Measurements from ENCODE around the gene NIPBL. TPM values are rescaled to one million over a fixed set of nuclear protein-coding genes. Genes with fewer than 3 reads are reported as not detected.
"Not testable (repeated sequence)": the region's sequence is repeated elsewhere in the genome, so short reads cannot be mapped to it uniquely, and the experiment has no call there.

Gene NIPBL
- polyA plus RNA-seq, 1 of the 3 experiments (the other 2 are of a cell fraction): 5.2 TPM

- POLR2A ChIA-PET; H3K9ac ChIP-seq; H3K9me2 ChIP-seq; H2AFZ ChIP-seq (ENCODE audit: low read depth); H3K4me2 ChIP-seq; DNase-seq; H3K4me3 ChIP-seq (ENCODE audit: low read depth in 2 of 2, low read length in 1 of 2); H3K27me3 ChIP-seq (ENCODE audit: insufficient read depth); H3F3A ChIP-seq (replicated peaks; ENCODE audit: insufficient read depth); H3K9me3 ChIP-seq; H3K4me1 ChIP-seq (ENCODE audit: control insufficient read depth in 1 of 2, insufficient read depth in 2 of 2, low read depth in 1 of 2, low read length in 1 of 2); H3K36me3 ChIP-seq (replicated peaks in 1 of 2; ENCODE audit: control insufficient read depth in 1 of 2, insufficient read depth in 2 of 2, low read length in 1 of 2); H3K27ac ChIP-seq (ENCODE audit: low read depth in 2 of 2, low read length in 1 of 2); CTCF ChIA-PET: not testable (repeated sequence)
- Histone ChIP-seq H3K79me2 (ENCODE audit: insufficient read depth) (peaks cover 99% of the 10 kb centered on the region), H4K20me1 (ENCODE audit: insufficient read depth) (peaks cover 90% of the 10 kb centered on the region)
- WGBS (ENCODE audit: low lambda C conversion rate): 96% methylated on average over 3 of the region's 6 CpGs
Measured at GRCh38 chr5:36892085-36892830, 15.7 kb downstream of the NIPBL start.

DNA sequence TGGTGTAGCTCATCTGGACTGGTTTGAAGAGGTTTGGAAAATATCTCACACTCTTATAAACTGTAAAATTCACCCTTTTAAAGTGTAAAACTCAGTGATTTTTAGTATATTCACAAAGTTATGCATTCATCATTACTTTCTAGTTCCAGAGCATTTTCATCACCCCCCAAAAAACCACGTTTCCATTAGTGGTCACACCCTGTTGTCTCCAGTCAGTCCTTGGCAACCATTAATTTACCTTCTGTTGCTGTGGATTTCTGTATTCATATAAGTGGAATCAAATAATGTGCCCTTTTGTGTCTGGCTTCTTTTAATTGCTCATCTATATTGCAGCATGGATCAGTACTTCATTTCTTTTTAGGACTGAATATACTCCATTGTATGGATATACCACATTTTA, 18.4 kb downstream of the NIPBL start:
- Histone ChIP-seq H3K9me3 (no peaks in the 10 kb centered on the region), H3K9ac (no peak overlapping the region), H4K20me1 (ENCODE audit: insufficient read depth) (peaks cover 92% of the 10 kb centered on the region), H3F3A (replicated peaks; ENCODE audit: insufficient read depth) (peaks cover 6% of the 10 kb centered on the region), H3K27ac (ENCODE audit: low read depth in 2 of 2, low read length in 1 of 2) (no peak overlapping the region), H3K4me3 (ENCODE audit: low read depth in 2 of 2, low read length in 1 of 2) (no peak overlapping the region), H3K27me3 (ENCODE audit: insufficient read depth) (no peaks in the 10 kb centered on the region), H3K36me3 (replicated peaks in 1 of 2; ENCODE audit: control insufficient read depth in 1 of 2, insufficient read depth in 2 of 2, low read length in 1 of 2) (peaks cover 4 to 5% of the 10 kb centered on the region in 2 experiments), H3K4me1 (ENCODE audit: control insufficient read depth in 1 of 2, insufficient read depth in 2 of 2, low read depth in 1 of 2, low read length in 1 of 2) (peaks cover 0 to 9% of the 10 kb centered on the region in 2 experiments; a peak in 1 of 4 replicates), H2AFZ (ENCODE audit: low read depth) (no peak overlapping the region), H3K4me2 (no peak overlapping the region), H3K79me2 (ENCODE audit: insufficient read depth) (peaks cover 98% of the 10 kb centered on the region), H3K9me2 (no peaks in the 10 kb centered on the region)
- TF ChIP-seq TAF1 (IDR thresholded peaks at IDR 0.05; ENCODE audit: borderline replicate concordance, low read depth, low read length) (no peak), REST (IDR thresholded peaks at IDR 0.05; ENCODE audit: low read depth, low read length) (no peak), FOSL2 (IDR thresholded peaks at IDR 0.05; ENCODE audit: borderline replicate concordance, low read depth) (no peak), JUND (IDR thresholded peaks at IDR 0.05) (no peak), GABPA (IDR thresholded peaks at IDR 0.05; ENCODE audit: low read depth) (no peak), NRF1 (IDR thresholded peaks at IDR 0.05; ENCODE audit: low read depth, low read length) (no peak), YY1 (IDR thresholded peaks at IDR 0.05; ENCODE audit: low read depth) (no peak), SIN3A (IDR thresholded peaks at IDR 0.05; ENCODE audit: borderline replicate concordance, low read depth, low read length) (no peak), EP300 (IDR thresholded peaks at IDR 0.05; ENCODE audit: borderline replicate concordance in 1 of 2, low read depth in 1 of 2, low read length in 1 of 2) (no peak), IRF3 (IDR thresholded peaks at IDR 0.05; ENCODE audit: low read depth, low read length) (no peak), NFIC (IDR thresholded peaks at IDR 0.05; ENCODE audit: borderline replicate concordance) (no peak), FOXJ3 (CRISPR knock-in tag; IDR thresholded peaks at IDR 0.05) (no peak), GATA2 (CRISPR knock-in tag; IDR thresholded peaks at IDR 0.05) (no peak), TEAD4 (IDR thresholded peaks at IDR 0.05; ENCODE audit: borderline replicate concordance, insufficient read depth) (no peak), RFX5 (IDR thresholded peaks at IDR 0.05; ENCODE audit: low read length) (no peak)
- TF ChIP-seq, protein P1, sequence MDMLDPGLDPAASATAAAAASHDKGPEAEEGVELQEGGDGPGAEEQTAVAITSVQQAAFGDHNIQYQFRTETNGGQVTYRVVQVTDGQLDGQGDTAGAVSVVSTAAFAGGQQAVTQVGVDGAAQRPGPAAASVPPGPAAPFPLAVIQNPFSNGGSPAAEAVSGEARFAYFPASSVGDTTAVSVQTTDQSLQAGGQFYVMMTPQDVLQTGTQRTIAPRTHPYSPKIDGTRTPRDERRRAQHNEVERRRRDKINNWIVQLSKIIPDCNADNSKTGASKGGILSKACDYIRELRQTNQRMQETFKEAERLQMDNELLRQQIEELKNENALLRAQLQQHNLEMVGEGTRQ (IDR thresholded peaks at IDR 0.05; ENCODE audit: borderline replicate concordance, low read depth, low read length): no peak
- TF ChIP-seq, protein P2, sequence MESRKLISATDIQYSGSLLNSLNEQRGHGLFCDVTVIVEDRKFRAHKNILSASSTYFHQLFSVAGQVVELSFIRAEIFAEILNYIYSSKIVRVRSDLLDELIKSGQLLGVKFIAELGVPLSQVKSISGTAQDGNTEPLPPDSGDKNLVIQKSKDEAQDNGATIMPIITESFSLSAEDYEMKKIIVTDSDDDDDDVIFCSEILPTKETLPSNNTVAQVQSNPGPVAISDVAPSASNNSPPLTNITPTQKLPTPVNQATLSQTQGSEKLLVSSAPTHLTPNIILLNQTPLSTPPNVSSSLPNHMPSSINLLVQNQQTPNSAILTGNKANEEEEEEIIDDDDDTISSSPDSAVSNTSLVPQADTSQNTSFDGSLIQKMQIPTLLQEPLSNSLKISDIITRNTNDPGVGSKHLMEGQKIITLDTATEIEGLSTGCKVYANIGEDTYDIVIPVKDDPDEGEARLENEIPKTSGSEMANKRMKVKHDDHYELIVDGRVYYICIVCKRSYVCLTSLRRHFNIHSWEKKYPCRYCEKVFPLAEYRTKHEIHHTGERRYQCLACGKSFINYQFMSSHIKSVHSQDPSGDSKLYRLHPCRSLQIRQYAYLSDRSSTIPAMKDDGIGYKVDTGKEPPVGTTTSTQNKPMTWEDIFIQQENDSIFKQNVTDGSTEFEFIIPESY (IDR thresholded peaks at IDR 0.05; ENCODE audit: borderline replicate concordance, low read depth): no peak
- ChIA-PET POLR2A (no interaction called here), CTCF (interaction anchor here (0.9 kb wide), 1 partner anchor 18 kb away, joined by 4 read pairs; the partner anchor contains the start of gene NIPBL)
- WGBS (ENCODE audit: low lambda C conversion rate): 96% methylated on average over 1 of the region's 1 CpG
- no peak for DNase-seq

Data from SK-N-SH (cell line).